Type B pancreatic cell (in vitro differentiated cells): ENCODE data around the gene GPR39. TPM values are rescaled to one million over a fixed set of nuclear protein-coding genes. Genes with fewer than 3 reads are reported as not detected.

Experiments used
- DNase-seq: peaks from one replicate; pipeline ENCODE4 v3.0.0; 2021; ENCODE audit warnings: mixed read lengths; ENCODE audit not compliant: unreplicated experiment; ENCODE audit errors: extremely low spot score
- H3K27ac Mint-ChIP-seq: 2 replicates; pipeline ENCODE4 v1.8.0; 2021; ENCODE audit warnings: mild to moderate bottlenecking, mixed read lengths
- H3K27me3 Mint-ChIP-seq: 2 replicates; pipeline ENCODE4 v1.8.0; 2021; ENCODE audit warnings: mixed read lengths
- H3K36me3 Mint-ChIP-seq: 2 replicates; pipeline ENCODE4 v1.8.0; 2021; ENCODE audit warnings: mixed read lengths
- H3K4me1 Mint-ChIP-seq: one replicate; pipeline ENCODE4 v1.8.0; 2021; ENCODE audit warnings: mixed read lengths; ENCODE audit not compliant: unreplicated experiment
- H3K4me3 Mint-ChIP-seq: 2 replicates; pipeline ENCODE4 v1.8.0; 2021; ENCODE audit warnings: mild to moderate bottlenecking, mixed read lengths
- H3K9me3 Mint-ChIP-seq: 2 replicates; pipeline ENCODE4 v1.8.0; 2021; ENCODE audit warnings: mixed read lengths
- CTCF ChIP-seq: fragments of 200-600 bp; sonication (generic); conservative IDR thresholded peaks from 2 replicates; pipeline ENCODE4 v1.5.0; 2021; ENCODE audit warnings: antibody characterized with exemption, mild to moderate bottlenecking
- total RNA-seq: library from RNA; stranded (reverse); gene quantifications from 2 replicates; pipeline ENCODE4 v1.2.1, GENCODE V29; 2021; ENCODE audit warnings: low replicate concordance

GPR39 gene
- total RNA-seq, 1 donor from 2014 or later = 4.1 TPM

- no peak for TF ChIP-seq CTCF
- DNase-seq = no peak
- Mint-ChIP-seq H3K27ac (no peak overlapping the region), H3K36me3 (no peaks in the 10 kb centered on the region), H3K4me3 (no peak overlapping the region), H3K9me3 (no peaks in the 10 kb centered on the region), H3K4me1 (no peaks in the 10 kb centered on the region), H3K27me3 (no peaks in the 10 kb centered on the region)
These were observed 61.4 kb downstream of the GPR39 start for GRCh38 chr2:132477962-132478361.

GRCh38 chr2:132478461-132479105, 62.0 kb downstream of the GPR39 start:
- no peaks in the 10 kb centered on the region for H3K4me1 Mint-ChIP-seq
- no peaks in the 10 kb centered on the region for H3K36me3 Mint-ChIP-seq

GRCh38 chr2:132479155-132479554, 62.5 kb downstream of the GPR39 start:
- Mint-ChIP-seq H3K27ac (no peak overlapping the region), H3K36me3 (no peaks in the 10 kb centered on the region), H3K4me1 (no peaks in the 10 kb centered on the region), H3K27me3 (no peaks in the 10 kb centered on the region), H3K9me3 (no peaks in the 10 kb centered on the region), H3K4me3 (no peak overlapping the region)
- TF ChIP-seq CTCF = no peak
- no peak for DNase-seq

More at GRCh38 chr2:132478461-132479105, 62.0 kb downstream of the GPR39 start:
- no peak overlapping the region for H3K27ac Mint-ChIP-seq
- TF ChIP-seq CTCF = no peak
- DNase-seq = no peak
- no peaks in the 10 kb centered on the region for H3K9me3 Mint-ChIP-seq
- H3K27me3 Mint-ChIP-seq = no peaks in the 10 kb centered on the region
- no peak overlapping the region for H3K4me3 Mint-ChIP-seq

- TF ChIP-seq CTCF = no peak
- Mint-ChIP-seq H3K36me3 (no peaks in the 10 kb centered on the region), H3K27ac (no peak overlapping the region), H3K27me3 (no peaks in the 10 kb centered on the region), H3K4me3 (no peak overlapping the region), H3K4me1 (no peaks in the 10 kb centered on the region), H3K9me3 (no peaks in the 10 kb centered on the region)
- DNase-seq = no peak
These were observed 66.2 kb downstream of the GPR39 start for GRCh38 chr2:132482821-132483220.

- H3K4me1 Mint-ChIP-seq = no peaks in the 10 kb centered on the region
- DNase-seq = no peak
- no peaks in the 10 kb centered on the region for H3K36me3 Mint-ChIP-seq
- no peaks in the 10 kb centered on the region for H3K9me3 Mint-ChIP-seq
- no peak overlapping the region for H3K27ac Mint-ChIP-seq
- H3K4me3 Mint-ChIP-seq = no peak overlapping the region
- no peak for TF ChIP-seq CTCF
- H3K27me3 Mint-ChIP-seq = peaks cover 4% of the 10 kb centered on the region
These were observed 67.5 kb downstream of the GPR39 start for GRCh38 chr2:132484144-132484543.
